GM23338 (cell line): ENCODE data around the gene GAB1. TPM values are rescaled to one million over a fixed set of nuclear protein-coding genes. Genes with fewer than 3 reads are reported as not detected.

Experiments
- ATAC-seq: fragments of 200-7000 bp; cut with Tn5 transposase; 3 replicates; pipeline ENCODE4 v1.9.1; 2020
- DNase-seq: peaks from one replicate; pipeline ENCODE4 v3.0.0-alpha.2; 2015; ENCODE audit warnings: low spot score
- H2AFZ ChIP-seq: fragments of 200-600 bp; sonication (generic); 2 replicates; pipeline ENCODE4 v1.8.0; 2016; ENCODE audit warnings: antibody characterized with exemption, mild to moderate bottlenecking, moderate library complexity
- H3F3A ChIP-seq: fragments of 200-600 bp; sonication (generic); replicated peaks from 2 replicates; pipeline ENCODE4 v1.8.0; 2017; ENCODE audit warnings: antibody characterized with exemption, mixed run types, low read depth
- H3K27ac ChIP-seq: fragments of 200-600 bp; sonication (generic); 2 replicates; pipeline ENCODE4 v1.6.1; 2016; ENCODE audit warnings: low read depth
- H3K27me3 ChIP-seq: fragments of 200-600 bp; sonication (generic); 2 replicates; pipeline ENCODE4 v1.8.0; 2016; ENCODE audit warnings: mild to moderate bottlenecking, mixed run types, moderate library complexity; ENCODE audit not compliant: insufficient read depth
- H3K36me3 ChIP-seq: fragments of 200-600 bp; sonication (generic); 2 replicates; pipeline ENCODE4 v1.8.0; 2016; ENCODE audit warnings: mild to moderate bottlenecking; ENCODE audit not compliant: insufficient read depth
- H3K4me1 ChIP-seq: fragments of 200-600 bp; sonication (generic); 2 replicates; pipeline ENCODE4 v1.8.0; 2016; ENCODE audit warnings: mild to moderate bottlenecking, moderate library complexity; ENCODE audit not compliant: insufficient read depth
- H3K4me2 ChIP-seq: fragments of 200-600 bp; sonication (generic); 2 replicates; pipeline ENCODE4 v1.7.1; 2017; ENCODE audit warnings: mixed run types
- H3K4me3 ChIP-seq: fragments of 200-600 bp; sonication (generic); 2 replicates; pipeline ENCODE4 v1.6.1; 2016; ENCODE audit warnings: mixed run types
- H3K79me2 ChIP-seq: fragments of 200-600 bp; sonication (generic); replicated peaks from 2 replicates; pipeline ENCODE4 v1.8.0; 2017; ENCODE audit warnings: mild to moderate bottlenecking; ENCODE audit not compliant: insufficient read depth
- H3K9me2 ChIP-seq: fragments of 200-600 bp; sonication (generic); 2 replicates; pipeline ENCODE4 v1.8.0; 2017; ENCODE audit not compliant: insufficient read depth
- H4K20me1 ChIP-seq: fragments of 200-600 bp; sonication (generic); replicated peaks from 2 replicates; pipeline ENCODE4 v1.8.0; 2017; ENCODE audit warnings: mild to moderate bottlenecking; ENCODE audit not compliant: insufficient read depth
- H3K27ac Mint-ChIP-seq: 2 replicates; pipeline ENCODE4 v1.8.0; 2020; ENCODE audit warnings: inconsistent platforms, mild to moderate bottlenecking, moderate library complexity, mixed read lengths
- H3K27me3 Mint-ChIP-seq: 3 replicates; pipeline ENCODE4 v1.8.0; 2022; ENCODE audit warnings: low read depth, mild to moderate bottlenecking, moderate library complexity, mixed read lengths, inconsistent platforms; ENCODE audit not compliant: insufficient read depth, poor library complexity
- H3K36me3 Mint-ChIP-seq: 3 replicates; pipeline ENCODE4 v1.8.0; 2021; ENCODE audit warnings: low read depth, mild to moderate bottlenecking, inconsistent platforms, moderate library complexity, mixed read lengths
- H3K4me1 Mint-ChIP-seq: 3 replicates; pipeline ENCODE4 v1.8.0; 2020; ENCODE audit warnings: mild to moderate bottlenecking, inconsistent platforms, mixed read lengths
- H3K4me3 Mint-ChIP-seq: 3 replicates; pipeline ENCODE4 v1.8.0; 2021; ENCODE audit warnings: moderate library complexity, mild to moderate bottlenecking, inconsistent platforms, mixed read lengths
- H3K9me3 Mint-ChIP-seq: 3 replicates; pipeline ENCODE4 v1.8.0; 2020; ENCODE audit warnings: moderate library complexity, mild to moderate bottlenecking, inconsistent platforms, mixed read lengths
- CREB1 ChIP-seq: fragments of 250-450 bp; sonication (Bioruptor Pico); IDR thresholded peaks from 2 replicates; pipeline ENCODE4 v1.5.0; 2020; ENCODE audit warnings: low read depth, mild to moderate bottlenecking, moderate library complexity
- CTCF ChIP-seq, 2 experiments: fragments of 200-600 bp in 1 of 2; sonication (generic) in 1 of 2; conservative IDR thresholded peaks; 2 replicates each; pipeline versions ENCODE4 v1.5.1 to v1.6.1; 2016 to 2017; ENCODE audit warnings: antibody characterized with exemption in 2 of 2, low read depth in 2 of 2, mild to moderate bottlenecking in 2 of 2, moderate library complexity in 1 of 2
- ETS1 ChIP-seq: IDR thresholded peaks from 2 replicates; pipeline ENCODE4 v1.6.1; 2016; ENCODE audit warnings: antibody characterized with exemption
- EZH2 ChIP-seq: fragments of 200-600 bp; sonication (generic); IDR thresholded peaks from one replicate; pipeline ENCODE4 v1.8.0; 2017; ENCODE audit warnings: antibody characterized with exemption, mild to moderate bottlenecking, low read depth; ENCODE audit not compliant: unreplicated experiment
- EZH2phosphoT487 ChIP-seq: fragments of 200-600 bp; sonication (generic); IDR thresholded peaks from one replicate; pipeline ENCODE4 v1.8.1; 2018; ENCODE audit warnings: antibody characterized with exemption; ENCODE audit not compliant: unreplicated experiment
- JUNB ChIP-seq: IDR thresholded peaks from one replicate; pipeline ENCODE4 v1.6.1; 2016; ENCODE audit warnings: antibody characterized with exemption; ENCODE audit not compliant: unreplicated experiment
- NANOG ChIP-seq: IDR thresholded peaks from 2 replicates; pipeline ENCODE4 v1.6.1; 2016; ENCODE audit warnings: antibody characterized with exemption, borderline replicate concordance
- POLR2AphosphoS5 ChIP-seq: IDR thresholded peaks from 2 replicates; pipeline ENCODE4 v1.6.1; 2016; ENCODE audit warnings: antibody characterized with exemption, low read depth
- REST ChIP-seq: IDR thresholded peaks from one replicate; pipeline ENCODE4 v1.6.1; 2018; ENCODE audit warnings: antibody characterized with exemption; ENCODE audit not compliant: unreplicated experiment
- STAT1 ChIP-seq: IDR thresholded peaks from one replicate; pipeline ENCODE4 v1.6.1; 2016; ENCODE audit warnings: antibody characterized with exemption; ENCODE audit not compliant: unreplicated experiment
- ZNF114 ChIP-seq: fragments of 250-450 bp; sonication (Bioruptor Pico); IDR thresholded peaks from 2 replicates; pipeline ENCODE4 v1.5.0; 2020; ENCODE audit warnings: mild to moderate bottlenecking, moderate library complexity
- ZNF331 ChIP-seq: fragments of 250-450 bp; sonication (Bioruptor Pico); IDR thresholded peaks from 2 replicates; pipeline ENCODE4 v1.5.0; 2020; ENCODE audit warnings: low read depth, mild to moderate bottlenecking, moderate library complexity
- ZNF462 ChIP-seq: fragments of 250-450 bp; sonication (Bioruptor Pico); IDR thresholded peaks from 2 replicates; pipeline ENCODE4 v1.5.0; 2020; ENCODE audit warnings: mild to moderate bottlenecking, moderate library complexity
- polyA plus RNA-seq: library from polyadenylated mRNA; unstranded; fragments of >200 nt; fragmentation: Nextera tagmentation; extraction: Ambion mirVana; gene quantifications from 2 replicates; pipeline ENCODE4 v1.2.1, GENCODE V29; 2016
- total RNA-seq: library from RNA; depleted of rRNA; stranded (reverse); fragments of >200 nt; shearing (Covaris generic); gene quantifications from 2 replicates; pipeline ENCODE4 v1.2.3, GENCODE V29; 2014

GAB1 gene
- total and polyA plus RNA-seq, 2 experiments from 2014 or later: 4.0 to 18.4 TPM

GRCh38 chr4:143356493-143356892, 19.8 kb downstream of the GAB1 start:
- H3K4me2 ChIP-seq: peak overlapping the region; percentile 65
- H3K9me3 Mint-ChIP-seq: no peaks in the 10 kb centered on the region; the same call in 2 of the 3 replicates
- H3K9me2 ChIP-seq: no peaks in the 10 kb centered on the region
- no peaks in the 10 kb centered on the region; the same call in 1 of the 2 replicates for H4K20me1 ChIP-seq
- DNase-seq: peak; percentile 40
- H3K79me2 ChIP-seq: peaks cover 75% of the 10 kb centered on the region
- H3K27ac Mint-ChIP-seq: peak overlapping the region; percentile 96
- no peaks in the 10 kb centered on the region for H3K36me3 ChIP-seq
- TF ChIP-seq POLR2AphosphoS5 (no peak), ZNF114 (CRISPR knock-in tag) (no peak), EZH2 (no peak), CREB1 (no peak), ZNF331 (no peak), CTCF (conservative IDR thresholded peaks at IDR 0.05; ENCODE audit: low read depth in 2 of 2) (no peak), REST (no peak), ZNF462 (no peak), NANOG (no peak), JUNB (no peak), STAT1 (no peak), ETS1 (no peak), EZH2phosphoT487 (no peak)
- peaks cover under 1% of the 10 kb centered on the region for H3K27me3 Mint-ChIP-seq
- peaks cover 89% of the 10 kb centered on the region for H3K4me1 ChIP-seq
- H3K4me3 Mint-ChIP-seq: peak overlapping the region; percentile 51; the same call in 2 of the 3 replicates
- no peaks in the 10 kb centered on the region for H3K36me3 Mint-ChIP-seq
- peak overlapping the region; percentile 20; the same call in 1 of the 2 replicates for H3K4me3 ChIP-seq
- no peaks in the 10 kb centered on the region for H3K27me3 ChIP-seq
- no peak overlapping the region for H2AFZ ChIP-seq
- peak; percentile 61 for ATAC-seq
- H3K4me1 Mint-ChIP-seq: peaks cover 85% of the 10 kb centered on the region
- H3K27ac ChIP-seq: peak overlapping the region; percentile 91
- H3F3A ChIP-seq: no peaks in the 10 kb centered on the region
